A549 (cell line): ENCODE data around the gene ARHGAP42. TPM values are rescaled to one million over a fixed set of nuclear protein-coding genes. Genes with fewer than 3 reads are reported as not detected.

Source experiments
- ATAC-seq, 2 experiments: fragments of 200-7000 bp in 1 of 2; fragments of >200 bp in 1 of 2; cut with Nextera tagmentation in 1 of 2; cut with Tn5 transposase in 1 of 2; 3 replicates each; pipeline versions ENCODE4 v1.8.0 to v1.9.1; 2018 to 2020; ENCODE audit warnings: mild to moderate bottlenecking in 1 of 2, moderate library complexity in 1 of 2
- CTCF ChIA-PET: fragments of 300-600 bp; sonication (Branson Sonifier 250); formaldehyde crosslinking; extraction: SDS; loops from one replicate; lab custom pipeline; 2021; ENCODE audit warnings: antibody characterized with exemption, inconsistent platforms; lab: Yijun Ruan, JAX
- POLR2A ChIA-PET: fragments of 350-600 bp; formaldehyde crosslinking; extraction: SDS; loops from one replicate; lab custom pipeline; 2021; ENCODE audit warnings: antibody characterized with exemption, inconsistent platforms; lab: Yijun Ruan, JAX
- DNase-seq, 2 experiments: peaks; one replicate each; pipeline versions ENCODE4 v3.0.0 to v3.0.0-alpha.2; 2011 to 2016; ENCODE audit warnings: low read depth in 1 of 2, low spot score in 1 of 2
- FAIRE-seq: peaks from 2 replicates; lab custom pipeline; 2011; peaks lifted over from hg19 to GRCh38; lab: Jason Lieb, UNC
- H3K27ac ChIP-seq, 2 experiments: fragments of >200 bp; sonication (Bioruptor Twin); formaldehyde crosslinking; 3 replicates each; pipeline ENCODE4 v1.5.1; 2016 to 2017
- H3K4me1 ChIP-seq: fragments of >200 bp; sonication (Bioruptor Twin); formaldehyde crosslinking; 3 replicates; pipeline ENCODE4 v1.6.1; 2016
- H3K4me2 ChIP-seq: fragments of >200 bp; sonication (Bioruptor Twin); formaldehyde crosslinking; 3 replicates; pipeline ENCODE4 v1.6.1; 2016
- H3K4me3 ChIP-seq: fragments of >200 bp; sonication (Bioruptor Twin); formaldehyde crosslinking; 3 replicates; pipeline ENCODE4 v1.5.1; 2016
- H3K9me3 ChIP-seq: fragments of >200 bp; sonication (Bioruptor Twin); formaldehyde crosslinking; 3 replicates; pipeline ENCODE4 v1.6.1; 2016
- CBX8 ChIP-seq: fragments of 200-600 bp; sonication (generic); IDR thresholded peaks from 2 replicates; pipeline ENCODE4 v1.6.1; 2016
- CEBPB ChIP-seq, 2 experiments: fragments of >200 bp in 1 of 2; sonication (Bioruptor Twin) in 1 of 2; formaldehyde crosslinking in 1 of 2; IDR thresholded peaks; 2 replicates each; pipeline ENCODE4 v1.6.1; 2012 to 2016
- CHD2 ChIP-seq: fragments of 150-350 bp; IDR thresholded peaks from 2 replicates; pipeline ENCODE4 v1.6.1; 2014; ENCODE audit warnings: low read length; ENCODE audit not compliant: partially characterized antibody
- CHD4 ChIP-seq: fragments of 200-600 bp; sonication (generic); IDR thresholded peaks from 2 replicates; pipeline ENCODE4 v1.6.1; 2016; ENCODE audit warnings: antibody characterized with exemption, mild to moderate bottlenecking, borderline replicate concordance
- EHF ChIP-seq: fragments of 250-450 bp; sonication (Bioruptor Pico); IDR thresholded peaks from 2 replicates; pipeline ENCODE4 v1.5.0; 2020; ENCODE audit warnings: mild to moderate bottlenecking
- EHMT2 ChIP-seq: fragments of 200-600 bp; sonication (generic); IDR thresholded peaks from 2 replicates; pipeline ENCODE4 v1.6.1; 2016; ENCODE audit warnings: antibody characterized with exemption, low read depth, mild to moderate bottlenecking, moderate library complexity
- EP300 ChIP-seq, 2 experiments: fragments of >200 bp; sonication (Bioruptor Twin); formaldehyde crosslinking; IDR thresholded peaks; 2 replicates in 1 of 2; 3 replicates in 1 of 2; pipeline ENCODE4 v1.6.1; 2016 to 2017
- FOXS1 ChIP-seq: fragments of 250-450 bp; sonication (Bioruptor Pico); IDR thresholded peaks from 2 replicates; pipeline ENCODE4 v1.5.0; 2020; ENCODE audit warnings: mild to moderate bottlenecking, moderate library complexity
- GATA3 ChIP-seq: IDR thresholded peaks from 2 replicates; pipeline ENCODE4 v1.6.1; 2012; ENCODE audit warnings: borderline replicate concordance
- HOXA7 ChIP-seq: fragments of 250-450 bp; sonication (Bioruptor Pico); IDR thresholded peaks from 2 replicates; pipeline ENCODE4 v1.5.0; 2020; ENCODE audit warnings: mild to moderate bottlenecking, moderate library complexity
- HOXB13 ChIP-seq: fragments of 250-450 bp; sonication (Bioruptor Pico); IDR thresholded peaks from 2 replicates; pipeline ENCODE4 v1.5.0; 2020; ENCODE audit warnings: low read depth, mild to moderate bottlenecking, moderate library complexity
- KDM5A ChIP-seq: fragments of 200-600 bp; sonication (generic); IDR thresholded peaks from 2 replicates; pipeline ENCODE4 v1.6.1; 2016; ENCODE audit warnings: antibody characterized with exemption, mild to moderate bottlenecking
- MAX ChIP-seq: IDR thresholded peaks from 2 replicates; pipeline ENCODE4 v1.6.1; 2012
- MYC ChIP-seq: IDR thresholded peaks from 2 replicates; pipeline ENCODE4 v1.6.1; 2012; ENCODE audit warnings: mild to moderate bottlenecking, inconsistent platforms, low read length, improper control_type of control experiment, borderline replicate concordance
- NFE2L2 ChIP-seq: fragments of 150-350 bp; conservative IDR thresholded peaks from 2 replicates; pipeline ENCODE4 v1.6.1; 2014; ENCODE audit warnings: low read length
- NPAS2 ChIP-seq: fragments of 250-450 bp; sonication (Bioruptor Pico); IDR thresholded peaks from 2 replicates; pipeline ENCODE4 v1.8.0; 2022; ENCODE audit warnings: mild to moderate bottlenecking, moderate library complexity, borderline replicate concordance
- NR3C1 ChIP-seq: fragments of >200 bp; sonication (Bioruptor Twin); formaldehyde crosslinking; IDR thresholded peaks from 3 replicates; pipeline ENCODE4 v1.6.1; 2017
- POLR2AphosphoS2 ChIP-seq: conservative IDR thresholded peaks from 2 replicates; pipeline ENCODE4 v1.6.1; 2012; ENCODE audit warnings: low read length, improper control_type of control experiment, inconsistent platforms
- RAD21 ChIP-seq, 2 experiments: fragments of >200 bp in 1 of 2; sonication (Bioruptor Twin) in 1 of 2; formaldehyde crosslinking in 1 of 2; IDR thresholded peaks in 1 of 2; conservative IDR thresholded peaks in 1 of 2; 2 replicates in 1 of 2; 3 replicates in 1 of 2; pipeline ENCODE4 v1.6.1; 2012 to 2018; ENCODE audit warnings: inconsistent platforms in 1 of 2
- RCOR1 ChIP-seq: fragments of 150-350 bp; IDR thresholded peaks from 2 replicates; pipeline ENCODE4 v1.6.1; 2014; ENCODE audit warnings: antibody characterized with exemption, low read length, low read depth
- REST ChIP-seq: fragments of 200-600 bp; sonication (generic); IDR thresholded peaks from 2 replicates; pipeline ENCODE4 v1.6.1; 2016; ENCODE audit warnings: antibody characterized with exemption, mild to moderate bottlenecking, moderate library complexity
- TFCP2L1 ChIP-seq: fragments of 250-450 bp; sonication (Bioruptor Pico); IDR thresholded peaks from 2 replicates; pipeline ENCODE4 v1.5.0; 2021; ENCODE audit warnings: mild to moderate bottlenecking
- USF2 ChIP-seq: fragments of 450-650 bp; IDR thresholded peaks from 2 replicates; pipeline ENCODE4 v1.6.1; 2014; ENCODE audit warnings: antibody characterized with exemption
- ZFP36 ChIP-seq: fragments of 450-650 bp; IDR thresholded peaks from 2 replicates; pipeline ENCODE4 v1.6.1; 2014; ENCODE audit warnings: borderline replicate concordance; ENCODE audit not compliant: partially characterized antibody
- WGBS: methylation state at CpG from one replicate; pipeline ENCODE4 v1.1.6; 2017; ENCODE audit errors: missing lambda C conversion rate; 5-methylcytosine and 5-hydroxymethylcytosine counted together
- polyA plus RNA-seq, 4 experiments: library from polyadenylated mRNA; depleted of rRNA in 3 of 4; stranded (reverse); fragments of >200 nt; fragmentation: RNase III in 1 of 4; extraction: RNeasy Plus Mini Kit Qiagen cat#74134 plus additional on column Dnase treatment in 1 of 4; gene quantifications; 2 replicates in 3 of 4; 3 replicates in 1 of 4; pipeline ENCODE4 v1.2.3, GENCODE V29; 2011 to 2017
- TF ChIP-seq, protein P1 (sequence below): IDR thresholded peaks from 2 replicates; pipeline ENCODE4 v1.6.1; 2012; ENCODE audit warnings: low read depth, borderline replicate concordance

Gene ARHGAP42
- polyA plus RNA-seq, 2 of the 4 experiments (the other 2 are of a cell fraction): 5.1 to 17.0 TPM

DNA sequence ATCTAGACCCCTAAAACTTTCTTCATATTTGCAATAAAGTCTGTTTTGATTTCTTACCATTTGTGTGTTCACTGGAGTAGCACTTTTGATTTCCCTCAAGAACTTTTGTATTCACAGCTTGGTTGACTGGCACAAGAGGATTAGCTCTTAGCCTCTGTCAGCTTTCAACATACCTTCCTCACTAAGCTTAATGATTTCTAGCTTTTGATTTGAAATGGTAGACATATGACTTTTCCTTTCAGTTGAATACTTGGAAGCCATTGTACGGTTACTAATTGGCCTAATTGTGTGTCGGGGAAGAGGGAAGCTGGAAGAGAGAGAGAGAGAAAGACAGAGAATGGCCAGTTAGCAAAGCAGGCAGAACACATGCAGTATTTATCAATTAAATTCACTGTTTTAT lies 180.5 kb downstream of the ARHGAP42 start (continued):
- no peak for TF ChIP-seq CEBPB (IDR thresholded peaks at IDR 0.05)
- TF ChIP-seq MAX: no peak

- Histone ChIP-seq H3K27ac (no peak overlapping the region), H3K4me3 (no peak overlapping the region), H3K4me1 (no peaks in the 10 kb centered on the region), H3K9me3 (no peaks in the 10 kb centered on the region), H3K4me2 (no peak overlapping the region)
- 61% methylated on average over 1 of the region's 1 CpG for WGBS
- DNase-seq (no peak), ATAC-seq (no peak), FAIRE-seq (no peak)
- ChIA-PET CTCF (no interaction called here), POLR2A (no interaction called here)
- TF ChIP-seq ZFP36: no peak
- TF ChIP-seq EHMT2: no peak
- no peak for TF ChIP-seq CBX8
- no peak for TF ChIP-seq RAD21 (conservative IDR thresholded peaks at IDR 0.05 in 1 of 2, IDR thresholded peaks at IDR 0.05 in 1 of 2)
- no peak for TF ChIP-seq USF2
- TF ChIP-seq RCOR1: no peak
Measured at GRCh38 chr11:100869328-100869727, 182.2 kb downstream of the ARHGAP42 start.

DNA sequence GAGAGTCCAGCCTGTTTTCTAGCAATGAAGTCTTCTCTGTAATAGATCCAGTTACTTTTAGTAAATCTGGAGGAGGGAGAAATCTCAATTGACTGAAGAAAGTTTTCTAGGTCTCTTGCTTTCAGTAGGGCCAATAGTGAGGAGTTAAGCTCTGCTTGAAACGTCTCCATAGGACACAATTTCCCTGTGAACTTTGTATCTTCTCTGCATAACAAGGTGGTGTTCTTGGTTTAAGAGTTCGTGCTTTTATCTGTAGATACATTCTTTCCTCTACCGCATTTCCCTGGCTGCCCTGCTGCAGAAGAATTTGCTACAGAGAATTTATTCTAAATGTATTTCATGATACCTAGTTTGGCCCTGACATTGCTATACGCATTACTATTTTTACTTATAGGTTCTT lies 183.1 kb downstream of the ARHGAP42 start:
- Histone ChIP-seq H3K4me3 (no peak overlapping the region), H3K4me1 (no peaks in the 10 kb centered on the region), H3K9me3 (no peaks in the 10 kb centered on the region), H3K4me2 (no peak overlapping the region), H3K27ac (no peak overlapping the region)
- CTCF ChIA-PET: no interaction called here
- no peak for DNase-seq
- no peak for FAIRE-seq
- WGBS: 83% methylated on average over 4 of the region's 4 CpGs
- ATAC-seq: no peak
- no peak for TF ChIP-seq NR3C1
- TF ChIP-seq MAX: no peak
- no peak for TF ChIP-seq REST
- no peak for TF ChIP-seq FOXS1 (CRISPR knock-in tag)
- TF ChIP-seq, protein P1, sequence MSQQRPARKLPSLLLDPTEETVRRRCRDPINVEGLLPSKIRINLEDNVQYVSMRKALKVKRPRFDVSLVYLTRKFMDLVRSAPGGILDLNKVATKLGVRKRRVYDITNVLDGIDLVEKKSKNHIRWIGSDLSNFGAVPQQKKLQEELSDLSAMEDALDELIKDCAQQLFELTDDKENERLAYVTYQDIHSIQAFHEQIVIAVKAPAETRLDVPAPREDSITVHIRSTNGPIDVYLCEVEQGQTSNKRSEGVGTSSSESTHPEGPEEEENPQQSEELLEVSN: no peak
- no peak for TF ChIP-seq HOXB13
- no peak for TF ChIP-seq NPAS2 (CRISPR knock-in tag)
- no peak for TF ChIP-seq MYC
- TF ChIP-seq EHF (CRISPR knock-in tag): no peak
- TF ChIP-seq TFCP2L1 (CRISPR knock-in tag): no peak
- no peak for TF ChIP-seq HOXA7 (CRISPR knock-in tag)
- TF ChIP-seq CHD2: no peak
- TF ChIP-seq POLR2AphosphoS2: no peak
- TF ChIP-seq RCOR1: no peak
- no peak for TF ChIP-seq KDM5A
- no peak for TF ChIP-seq CHD4
- no peak for TF ChIP-seq NFE2L2
- no peak for TF ChIP-seq USF2
- TF ChIP-seq EP300 (IDR thresholded peaks at IDR 0.05): no peak
- no peak for TF ChIP-seq GATA3
- POLR2A ChIA-PET: no interaction called here
